IMR-90 (cell line): ENCODE measurements around the gene PTMS. TPM values are rescaled to one million over a fixed set of nuclear protein-coding genes. Genes with fewer than 3 reads are reported as not detected.
A peak's percentile ranks its signal among the peaks of the same experiment; 100 is the strongest.

Experiments
- ATAC-seq: fragments of 200-7000 bp; cut with Tn5 transposase; 2 replicates; pipeline ENCODE4 v1.9.1; 2020; ENCODE audit warnings: low read depth, mild to moderate bottlenecking, moderate library complexity
- BruUV-seq: library from RNA; stranded (reverse); fragments of 400-500 nt; replicated peaks from 2 replicates; lab custom pipeline; 2021; lab: Mats Ljungman, UMichigan
- CTCF ChIA-PET: fragments of 300-600 bp; formaldehyde crosslinking; extraction: SDS; loops from one replicate; lab custom pipeline; 2021; ENCODE audit warnings: antibody characterized with exemption; lab: Yijun Ruan, JAX
- POLR2A ChIA-PET: fragments of 300-600 bp; sonication (Branson Sonifier 250); formaldehyde crosslinking; loops from one replicate; lab custom pipeline; 2022; ENCODE audit warnings: antibody characterized with exemption; ENCODE audit not compliant: unreplicated experiment; lab: Charles Lee
- DNase-seq: peaks from one replicate; pipeline ENCODE4 v3.0.0; 2013
- H2AFZ ChIP-seq: replicated peaks from 2 replicates; pipeline ENCODE3; 2013; ENCODE audit warnings: low read length, mild to moderate bottlenecking; ENCODE audit not compliant: poor library complexity
- H2AK5ac ChIP-seq: 2 replicates; pipeline ENCODE4 v1.6.1; 2013; ENCODE audit warnings: low read depth, low read length, inconsistent platforms
- H2AK9ac ChIP-seq: replicated peaks from 2 replicates; pipeline ENCODE3; 2013; ENCODE audit warnings: mild to moderate bottlenecking, low read depth, low read length, moderate library complexity; ENCODE audit not compliant: poor library complexity
- H2BK120ac ChIP-seq: 2 replicates; pipeline ENCODE4 v1.6.1; 2013; ENCODE audit warnings: low read depth, low read length, inconsistent platforms
- H2BK15ac ChIP-seq: 3 replicates; pipeline ENCODE4 v1.6.1; 2013; ENCODE audit warnings: low read depth, low read length, inconsistent platforms
- H2BK20ac ChIP-seq: 2 replicates; pipeline ENCODE4 v1.6.1; 2013; ENCODE audit warnings: low read depth, mild to moderate bottlenecking, inconsistent platforms, low read length, moderate library complexity
- H2BK5ac ChIP-seq: 2 replicates; pipeline ENCODE4 v1.6.1; 2013; ENCODE audit warnings: mild to moderate bottlenecking, low read depth, low read length, inconsistent platforms; ENCODE audit not compliant: poor library complexity, severe bottlenecking
- H3K14ac ChIP-seq: replicated peaks from 2 replicates; pipeline ENCODE4 v1.6.1; 2013; ENCODE audit warnings: low read depth, low read length, inconsistent platforms
- H3K18ac ChIP-seq: 2 replicates; pipeline ENCODE4 v1.6.1; 2013; ENCODE audit warnings: low read depth, low read length, control low read depth
- H3K23ac ChIP-seq: 2 replicates; pipeline ENCODE4 v1.6.1; 2013; ENCODE audit warnings: low read depth, low read length, inconsistent platforms
- H3K27ac ChIP-seq: 2 replicates; pipeline ENCODE4 v1.5.1; 2013; ENCODE audit warnings: mild to moderate bottlenecking, control low read depth, low read length; ENCODE audit not compliant: insufficient read depth
- H3K27me3 ChIP-seq: 2 replicates; pipeline ENCODE4 v1.6.1; 2013; ENCODE audit warnings: low read length; ENCODE audit not compliant: control insufficient read depth, insufficient read depth
- H3K36me3 ChIP-seq: 2 replicates; pipeline ENCODE4 v1.6.1; 2013; ENCODE audit warnings: low read length, mixed read lengths; ENCODE audit not compliant: control insufficient read depth, insufficient read depth
- H3K4ac ChIP-seq: 2 replicates; pipeline ENCODE4 v1.6.1; 2013; ENCODE audit warnings: low read depth, low read length, inconsistent platforms
- H3K4me1 ChIP-seq: 2 replicates; pipeline ENCODE4 v1.6.1; 2013; ENCODE audit warnings: low read length, mixed read lengths; ENCODE audit not compliant: control insufficient read depth, insufficient read depth
- H3K4me2 ChIP-seq: 2 replicates; pipeline ENCODE4 v1.6.1; 2013; ENCODE audit warnings: low read depth, mild to moderate bottlenecking, control low read depth, low read length, moderate library complexity
- H3K4me3 ChIP-seq: 2 replicates; pipeline ENCODE4 v1.5.1; 2013; ENCODE audit warnings: low read depth, mild to moderate bottlenecking, control low read depth, low read length, moderate library complexity; ENCODE audit not compliant: insufficient read depth
- H3K56ac ChIP-seq: 2 replicates; pipeline ENCODE4 v1.6.1; 2013; ENCODE audit warnings: low read length, inconsistent platforms; ENCODE audit not compliant: insufficient read depth; ENCODE audit errors: extremely low read depth
- H3K79me1 ChIP-seq, 2 experiments: 2 replicates each; pipeline ENCODE4 v1.6.1; 2013; ENCODE audit warnings: low read length in 2 of 2, inconsistent platforms in 1 of 2, low read depth in 1 of 2
- H3K9ac ChIP-seq: 2 replicates; pipeline ENCODE4 v1.6.1; 2013; ENCODE audit warnings: low read depth, low read length, control low read depth
- H3K9me1 ChIP-seq: 2 replicates; pipeline ENCODE4 v1.6.1; 2013; ENCODE audit warnings: low read length, inconsistent platforms; ENCODE audit not compliant: insufficient read depth
- H3K9me3 ChIP-seq: 2 replicates; pipeline ENCODE4 v1.6.1; 2013; ENCODE audit warnings: low read length; ENCODE audit not compliant: control insufficient read depth, insufficient read depth
- H4K20me1 ChIP-seq: 2 replicates; pipeline ENCODE4 v1.6.1; 2013; ENCODE audit warnings: low read length, inconsistent platforms; ENCODE audit not compliant: insufficient read depth
- H4K5ac ChIP-seq: 2 replicates; pipeline ENCODE4 v1.6.1; 2013; ENCODE audit warnings: mild to moderate bottlenecking, low read depth, low read length, control low read depth
- H4K8ac ChIP-seq, 2 experiments: 2 replicates each; pipeline ENCODE4 v1.6.1; 2013; ENCODE audit warnings: low read depth in 2 of 2, low read length in 2 of 2, control low read depth in 1 of 2, inconsistent platforms in 1 of 2
- H4K91ac ChIP-seq: 2 replicates; pipeline ENCODE4 v1.6.1; 2013; ENCODE audit warnings: low read depth, low read length, inconsistent platforms; ENCODE audit not compliant: insufficient read depth
- BHLHE40 ChIP-seq: fragments of 150-350 bp; IDR thresholded peaks from 2 replicates; pipeline ENCODE4 v1.6.1; 2016; ENCODE audit warnings: mild to moderate bottlenecking, low read depth, low read length
- CEBPB ChIP-seq: IDR thresholded peaks from 2 replicates; pipeline ENCODE4 v1.6.1; 2012; ENCODE audit warnings: low read depth, low read length, improper control_type of control experiment
- CHD1 ChIP-seq: IDR thresholded peaks from 2 replicates; pipeline ENCODE4 v1.6.1; 2012; ENCODE audit warnings: low read depth, low read length, improper control_type of control experiment
- FOS ChIP-seq: fragments of 150-350 bp; IDR thresholded peaks from 2 replicates; pipeline ENCODE4 v1.6.1; 2016; ENCODE audit warnings: low read depth, low read length
- MAFK ChIP-seq: IDR thresholded peaks from 2 replicates; pipeline ENCODE4 v1.6.1; 2012; ENCODE audit warnings: low read depth, low read length, improper control_type of control experiment
- MAZ ChIP-seq: IDR thresholded peaks from 2 replicates; pipeline ENCODE4 v1.6.1; 2012; ENCODE audit warnings: low read depth, mild to moderate bottlenecking, low read length, improper control_type of control experiment, moderate library complexity, borderline replicate concordance
- MXI1 ChIP-seq: IDR thresholded peaks from 2 replicates; pipeline ENCODE4 v1.6.1; 2012; ENCODE audit warnings: low read depth, mild to moderate bottlenecking, low read length, moderate library complexity, borderline replicate concordance
- NFE2L2 ChIP-seq: fragments of 150-350 bp; IDR thresholded peaks from 2 replicates; pipeline ENCODE4 v1.6.1; 2016; ENCODE audit warnings: low read depth, mild to moderate bottlenecking, low read length
- POLR2A ChIP-seq: IDR thresholded peaks from 2 replicates; pipeline ENCODE4 v1.6.1; 2012; ENCODE audit warnings: mild to moderate bottlenecking, low read depth, low read length
- RAD21 ChIP-seq: IDR thresholded peaks from 2 replicates; pipeline ENCODE4 v1.6.1; 2012; ENCODE audit warnings: low read length, improper control_type of control experiment
- RCOR1 ChIP-seq: IDR thresholded peaks from 2 replicates; pipeline ENCODE4 v1.6.1; 2012; ENCODE audit warnings: mild to moderate bottlenecking, low read length, improper control_type of control experiment; ENCODE audit not compliant: insufficient replicate concordance
- RFX5 ChIP-seq: IDR thresholded peaks from 2 replicates; pipeline ENCODE4 v1.8.0; 2012; ENCODE audit warnings: low read depth, mild to moderate bottlenecking, low read length, moderate library complexity
- SMC3 ChIP-seq: fragments of 150-350 bp; IDR thresholded peaks from 2 replicates; pipeline ENCODE4 v1.6.1; 2016; ENCODE audit warnings: low read depth, mild to moderate bottlenecking, antibody characterized with exemption, low read length, moderate library complexity
- WGBS, 2 experiments: methylation state at CpG; one replicate each; pipeline versions ENCODE4 v1.1.5 to v1.1.7; 2013; ENCODE audit warnings: missing lambda C conversion rate in 2 of 2; ENCODE audit not compliant: insufficient read length in 1 of 2; ENCODE audit errors: extremely low coverage in 2 of 2; 5-methylcytosine and 5-hydroxymethylcytosine counted together
- dilution Hi-C: fragments of 300-500 bp; cut with HindIII; formaldehyde crosslinking; loops from one replicate; pipeline ENCODE4 v1.14.3; 2018; ENCODE audit warnings: low sequenced_read_pairs; ENCODE audit not compliant: unreplicated experiment
- in situ Hi-C: fragments of 300-500 bp; cut with MboI; formaldehyde crosslinking; loops from 3 replicates; pipeline ENCODE4 v1.14.3; 2019; ENCODE audit warnings: low sequenced_read_pairs, inconsistent platforms, mixed read lengths
- intact Hi-C: fragments of 100-400 bp; cut with micrococcal nuclease; formaldehyde crosslinking; loops from 2 replicates; pipeline ENCODE4 v1.10.0; 2022
- polyA plus RNA-seq, 3 experiments: library from polyadenylated mRNA; depleted of rRNA; stranded (reverse); fragments of >200 nt; gene quantifications; 2 replicates each; pipeline ENCODE4 v1.2.3, GENCODE V29; 2012; ENCODE audit warnings: low replicate concordance in 1 of 3
- total RNA-seq: library from RNA; depleted of rRNA; stranded (reverse); fragments of >200 nt; gene quantifications from 2 replicates; pipeline ENCODE4 v1.2.3, GENCODE V29; 2012
- TF ChIP-seq, protein P1 (sequence below): fragments of 150-350 bp; IDR thresholded peaks from 2 replicates; pipeline ENCODE4 v1.6.1; 2017; ENCODE audit warnings: mild to moderate bottlenecking, antibody characterized with exemption, low read length, low read depth
- TF ChIP-seq, protein P2 (sequence below): fragments of 150-350 bp; IDR thresholded peaks from 2 replicates; pipeline ENCODE4 v1.6.1; 2016; ENCODE audit warnings: low read depth, mild to moderate bottlenecking, low read length, moderate library complexity, borderline replicate concordance

PTMS gene
- total and polyA plus RNA-seq, 2 of the 4 experiments (the other 2 are of a cell fraction): 17.2 to 275 TPM

DNA sequence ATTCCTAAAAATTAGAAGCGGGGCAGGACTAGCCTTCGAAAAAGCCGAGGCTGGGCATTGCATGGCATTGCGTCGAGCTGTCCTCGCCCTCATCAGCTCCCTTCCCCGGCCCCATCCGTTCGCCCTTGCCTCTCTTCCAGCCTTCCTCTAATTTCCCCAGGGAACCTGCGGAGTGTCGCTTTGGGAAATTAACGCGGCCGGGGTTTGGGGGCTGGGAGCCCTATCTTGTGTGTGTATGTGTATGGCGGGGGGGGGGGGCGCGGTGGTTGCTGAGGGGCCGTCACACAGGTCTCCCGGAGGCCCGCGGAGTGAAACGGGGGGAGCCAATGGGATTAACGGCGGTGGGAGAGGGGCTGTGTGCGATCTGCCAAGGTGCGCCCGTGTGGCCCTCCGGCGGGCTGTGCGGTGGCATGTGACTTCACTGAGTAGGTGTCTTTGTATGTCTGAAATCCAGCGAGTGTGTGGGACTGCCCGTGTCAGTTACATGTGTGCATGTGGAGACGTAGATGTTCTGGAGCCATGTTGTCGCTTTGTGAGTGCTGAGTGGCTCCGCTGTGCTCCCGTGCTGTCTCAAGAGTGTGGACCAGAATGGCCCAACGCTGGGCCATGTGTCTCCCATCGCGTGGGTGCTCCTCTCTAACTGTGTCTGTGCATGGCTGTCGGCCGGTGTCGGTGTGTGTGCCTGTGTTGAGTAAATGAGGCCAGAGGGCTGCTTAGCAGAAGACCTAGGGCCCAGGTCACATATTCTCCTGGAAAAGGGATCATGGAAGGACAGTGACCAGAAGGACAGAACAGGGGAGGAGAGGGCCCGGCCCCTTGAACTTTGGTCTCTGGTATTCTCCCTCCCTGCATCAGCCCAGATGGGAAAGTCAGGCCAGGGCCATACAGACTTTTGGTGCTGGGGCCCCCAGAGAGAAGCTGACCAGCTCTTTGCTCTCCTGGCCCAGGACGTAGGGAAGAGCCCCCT lies 1.5 kb downstream of the PTMS start:
- Histone ChIP-seq H3K9ac (peak overlapping the region; percentile 73), H3K14ac (peak overlapping the region; percentile 90), H2AK5ac (peak overlapping the region; percentile 78), H3K4ac (peak overlapping the region; percentile 93), H3K18ac (peak overlapping the region; percentile 49), H3K27ac (peak overlapping the region; percentile 79), H3K56ac (peak overlapping the region; percentile 79), H2AFZ (peak overlapping the region; percentile 85), H4K5ac (peak overlapping the region; percentile 52), H3K79me1 (peaks cover 23 to 66% of the 10 kb centered on the region in 2 experiments), H2BK15ac (no peak overlapping the region), H2AK9ac (peak overlapping the region; percentile 98), H3K27me3 (no peaks in the 10 kb centered on the region), H4K91ac (peak overlapping the region; percentile 74), H4K20me1 (peaks cover 35% of the 10 kb centered on the region), H3K4me3 (peak overlapping the region; percentile 67), H3K9me1 (peaks cover 23% of the 10 kb centered on the region), H4K8ac (peak overlapping the region in 1 of 2 experiments; percentile 48; a peak in 3 of 4 replicates), H2BK120ac (no peak overlapping the region), H3K36me3 (peaks cover 17% of the 10 kb centered on the region), H3K4me1 (peaks cover 24% of the 10 kb centered on the region), H3K9me3 (no peaks in the 10 kb centered on the region), H2BK5ac (peak overlapping the region; percentile 59), H3K4me2 (peak overlapping the region; percentile 95), H3K23ac (peak overlapping the region; percentile 97), H2BK20ac (no peak overlapping the region)
- in situ Hi-C loops (no loop called here), intact Hi-C loops (loop anchor here (10.0 kb wide), 1 partner anchor 153 kb away; no protein-coding TSS in a partner anchor), dilution Hi-C loops (no loop called here)
- TF ChIP-seq POLR2A (no peak), CHD1 (no peak), CEBPB (no peak), MAZ (no peak), BHLHE40 (no peak), RAD21 (no peak), NFE2L2 (no peak), RFX5 (no peak), MAFK (no peak), FOS (no peak), SMC3 (no peak), MXI1 (peak; percentile 93), RCOR1 (no peak)
- TF ChIP-seq, protein P1, sequence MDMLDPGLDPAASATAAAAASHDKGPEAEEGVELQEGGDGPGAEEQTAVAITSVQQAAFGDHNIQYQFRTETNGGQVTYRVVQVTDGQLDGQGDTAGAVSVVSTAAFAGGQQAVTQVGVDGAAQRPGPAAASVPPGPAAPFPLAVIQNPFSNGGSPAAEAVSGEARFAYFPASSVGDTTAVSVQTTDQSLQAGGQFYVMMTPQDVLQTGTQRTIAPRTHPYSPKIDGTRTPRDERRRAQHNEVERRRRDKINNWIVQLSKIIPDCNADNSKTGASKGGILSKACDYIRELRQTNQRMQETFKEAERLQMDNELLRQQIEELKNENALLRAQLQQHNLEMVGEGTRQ: peak; percentile 44; the same call in 1 of the 2 replicates
- TF ChIP-seq, protein P2, sequence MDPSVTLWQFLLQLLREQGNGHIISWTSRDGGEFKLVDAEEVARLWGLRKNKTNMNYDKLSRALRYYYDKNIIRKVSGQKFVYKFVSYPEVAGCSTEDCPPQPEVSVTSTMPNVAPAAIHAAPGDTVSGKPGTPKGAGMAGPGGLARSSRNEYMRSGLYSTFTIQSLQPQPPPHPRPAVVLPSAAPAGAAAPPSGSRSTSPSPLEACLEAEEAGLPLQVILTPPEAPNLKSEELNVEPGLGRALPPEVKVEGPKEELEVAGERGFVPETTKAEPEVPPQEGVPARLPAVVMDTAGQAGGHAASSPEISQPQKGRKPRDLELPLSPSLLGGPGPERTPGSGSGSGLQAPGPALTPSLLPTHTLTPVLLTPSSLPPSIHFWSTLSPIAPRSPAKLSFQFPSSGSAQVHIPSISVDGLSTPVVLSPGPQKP: no peak
- CTCF ChIA-PET: interaction anchor here (0.6 to 3.2 kb wide), 5 partner anchors 13 to 57 kb away, joined by 3 to 27 read pairs (median 3); partner anchors contain the start of genes CD4 and MLF2
- no TSS peak for BruUV-seq
- POLR2A ChIA-PET: interaction anchor here (0.6 to 2.5 kb wide), 6 partner anchors 7 to 255 kb away, joined by 3 to 21 read pairs (median 6); partner anchors contain the start of genes GPR162 and MLF2
- DNase-seq (peak; percentile 33), ATAC-seq (no peak)
- 1% methylated on average over 24 of the region's 44 CpGs; no CpG with 5 or more reads in 1 of the 2 experiments for WGBS, 2 experiments
